HPDE6-E6E7 (cell line): ENCODE results near the gene KLHL8.

Source experiments
- DNase-seq: peaks from one replicate; pipeline ENCODE4 v3.0.0; 2011; ENCODE audit warnings: missing footprints; ENCODE audit errors: extremely low spot score

Gene KLHL8

GRCh38 chr4:87220094-87220822 lies at the start of gene KLHL8:
KLHL8 (minus strand) TSS chr4:87220618; CDS start chr4:87195539, 25,079 bp downstream.
- DNase-seq, result peak; percentile 88

DNA sequence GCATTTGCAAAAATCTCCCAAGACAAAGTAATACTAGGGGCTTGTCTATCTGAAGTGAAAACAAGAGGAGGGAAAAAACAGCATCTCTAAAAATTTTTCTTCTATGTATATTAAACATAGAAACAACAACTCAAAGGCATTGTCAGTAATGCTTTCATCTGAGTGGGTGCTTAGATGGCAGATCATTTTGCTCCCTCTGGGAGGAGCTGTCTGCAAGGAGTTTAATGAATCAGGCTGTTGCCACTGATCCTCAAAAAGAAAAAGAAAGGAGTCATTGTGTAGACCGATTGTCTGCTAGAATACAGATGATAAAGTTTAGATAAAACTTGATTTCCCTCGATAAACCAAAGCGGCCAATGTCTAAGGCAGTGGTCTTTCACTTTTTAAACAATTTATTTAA lies 49.7 kb upstream of the KLHL8 start:
- peak; percentile 48 for DNase-seq

- no peak for DNase-seq
Measured at GRCh38 chr4:87268411-87268810, 48.0 kb upstream of the KLHL8 start.

DNA sequence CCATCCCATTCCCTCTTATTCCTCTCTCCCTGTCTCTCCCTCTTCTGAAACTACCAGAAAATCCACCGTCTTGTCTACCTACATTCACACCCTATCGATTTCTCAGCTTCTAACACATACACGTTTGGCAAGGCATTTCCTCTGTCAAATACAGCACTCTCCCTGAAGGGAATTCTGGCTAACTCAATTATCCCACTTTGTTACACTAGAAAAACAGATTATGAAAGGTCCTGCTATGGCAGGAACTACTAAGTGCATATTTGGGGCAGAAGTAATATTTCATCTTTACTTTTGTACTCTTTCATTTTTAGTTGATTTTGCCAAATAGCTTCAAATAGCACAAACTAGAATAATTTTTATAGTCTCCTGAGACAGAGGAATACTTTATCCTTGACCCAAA lies 46.6 kb upstream of the KLHL8 start:
- no peak for DNase-seq

- DNase-seq, result no peak
Measured at GRCh38 chr4:87262886-87263285, 42.5 kb upstream of the KLHL8 start.

- no peak for DNase-seq
Measured at GRCh38 chr4:87260477-87260876, 40.1 kb upstream of the KLHL8 start.

DNA sequence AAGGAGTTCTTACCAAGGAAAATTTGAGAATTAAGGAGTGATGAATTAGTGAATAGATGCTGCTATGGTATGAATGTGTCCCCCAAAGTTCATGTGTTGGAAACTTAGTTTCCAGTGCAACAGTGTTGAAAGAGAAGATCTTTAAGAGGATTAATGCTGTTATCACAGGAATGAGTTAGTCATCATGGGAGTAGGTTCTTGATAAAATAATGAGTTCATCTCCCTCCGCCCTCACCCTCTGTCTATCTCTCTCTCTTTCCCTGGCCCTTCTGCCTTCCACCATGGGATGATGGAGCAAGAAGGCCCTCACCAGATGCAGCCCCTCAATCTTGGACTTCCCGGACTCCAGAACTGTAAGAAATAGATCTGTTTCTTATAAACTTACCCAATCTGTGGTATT lies 38.3 kb upstream of the KLHL8 start:
- no peak for DNase-seq

DNA sequence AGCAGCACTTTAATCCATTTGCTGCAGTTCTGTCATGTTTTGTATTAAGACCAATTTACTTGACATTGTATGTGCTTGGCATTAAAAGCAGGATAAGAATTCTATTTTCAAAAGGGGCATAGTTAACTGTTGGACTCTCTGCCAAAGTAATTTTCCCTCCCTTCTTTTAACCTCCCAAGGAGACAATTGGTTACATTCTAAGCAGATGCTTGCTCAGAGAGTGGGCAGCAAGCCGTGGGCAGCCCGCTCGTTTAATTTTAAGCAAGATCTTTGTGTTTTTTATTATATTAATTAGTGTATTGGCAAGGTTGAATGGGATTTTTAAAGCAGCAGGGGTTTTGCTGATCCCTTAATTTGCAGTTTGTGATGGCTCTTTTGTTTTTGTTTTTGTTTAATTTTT lies 37.1 kb upstream of the KLHL8 start:
- no peak for DNase-seq

DNA sequence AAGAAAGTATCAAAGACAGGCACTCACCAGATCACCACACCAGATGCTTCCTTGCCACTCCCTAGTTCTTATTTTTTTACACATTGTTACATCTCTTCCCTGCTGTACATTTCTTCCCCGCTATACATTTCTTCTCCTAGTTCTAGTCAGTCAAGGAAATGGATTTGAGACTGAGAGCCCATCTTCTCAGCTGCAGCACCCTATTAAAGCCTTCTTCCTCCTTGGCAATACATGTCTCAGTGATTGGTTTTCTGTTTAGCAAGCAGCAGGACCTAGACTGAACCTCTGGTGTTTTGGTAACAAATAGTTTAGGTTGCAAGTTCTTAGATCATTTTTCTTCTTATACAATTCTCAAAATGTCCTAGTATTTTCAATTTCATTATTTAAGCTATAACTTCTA lies 35.3 kb upstream of the KLHL8 start:
- DNase-seq, result no peak

GRCh38 chr4:87251106-87251505 lies 30.7 kb upstream of the KLHL8 start:
- DNase-seq, result no peak

DNA sequence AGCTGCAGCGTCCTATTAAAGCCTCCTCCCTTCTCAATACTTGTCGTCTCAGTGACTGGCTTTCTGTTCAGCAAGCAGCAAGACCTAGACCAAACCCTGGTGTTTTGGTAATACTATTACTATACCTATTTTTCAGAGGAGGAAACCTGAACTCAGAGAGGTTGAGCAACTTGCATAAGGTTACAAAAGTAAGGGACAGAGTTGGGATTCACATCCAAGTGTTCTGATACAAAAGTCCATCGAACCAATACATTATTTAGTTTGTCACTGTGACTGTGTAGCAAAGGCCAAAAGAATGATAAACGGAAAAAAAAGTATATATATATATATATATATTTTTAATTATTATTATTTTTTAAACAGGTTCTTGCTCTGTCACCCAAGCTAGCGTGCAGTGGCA lies 29.9 kb upstream of the KLHL8 start:
- no peak for DNase-seq

DNA sequence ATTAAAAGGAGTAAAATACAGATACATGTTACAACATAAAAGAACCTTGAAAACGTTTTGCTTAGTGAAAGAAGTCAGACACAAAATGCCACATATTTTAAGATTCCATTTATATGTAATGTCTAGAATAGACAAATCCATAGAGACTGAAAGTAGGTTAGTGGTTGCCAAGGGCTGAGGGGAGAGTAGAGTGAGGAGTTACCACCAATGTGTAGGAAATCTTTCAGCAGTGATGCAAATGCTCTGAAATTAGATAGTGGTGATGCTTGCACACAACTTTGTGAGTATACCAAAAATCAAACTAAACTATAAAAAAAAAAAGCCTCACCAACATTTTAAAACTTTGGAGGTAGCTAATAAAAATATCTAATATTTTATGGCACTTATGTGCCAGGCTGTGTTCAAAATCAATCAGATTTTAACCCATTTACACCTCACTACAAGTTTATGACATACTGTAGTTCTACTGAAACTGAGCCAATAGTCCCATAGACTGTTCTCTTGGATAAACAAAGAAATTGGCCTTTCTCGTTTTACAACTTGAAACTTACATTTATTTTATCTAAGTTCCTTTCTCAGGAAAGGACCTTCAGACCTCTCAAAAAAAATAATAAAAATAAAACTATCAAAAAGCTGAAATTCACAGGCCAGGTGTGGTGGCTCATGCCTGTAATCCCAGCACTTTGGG lies 29.1 kb upstream of the KLHL8 start:
- DNase-seq, result no peak

- no peak for DNase-seq
Measured at GRCh38 chr4:87243426-87244053, 23.1 kb upstream of the KLHL8 start.

DNA sequence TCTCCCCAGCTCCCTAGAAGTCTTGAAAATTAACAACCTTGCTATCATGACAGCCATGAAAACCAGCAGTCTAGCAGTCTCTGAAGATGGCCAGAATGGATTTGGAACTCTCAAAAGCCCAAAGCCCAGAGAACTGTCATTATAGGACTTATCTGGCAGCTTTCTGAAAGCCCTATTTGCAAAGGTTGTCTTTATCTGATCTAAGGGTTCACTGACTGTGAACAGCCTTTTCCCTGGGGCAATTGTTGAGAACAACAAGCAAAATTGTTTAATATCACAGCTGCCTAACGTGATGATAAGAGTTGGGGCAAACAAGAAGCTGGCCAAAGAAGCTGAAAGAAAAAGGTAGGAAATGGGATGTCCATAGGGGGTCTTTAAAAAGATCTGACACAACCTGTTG lies 20.9 kb upstream of the KLHL8 start:
- no peak for DNase-seq

GRCh38 chr4:87240341-87240740 lies 19.9 kb upstream of the KLHL8 start:
- DNase-seq, result no peak

DNA sequence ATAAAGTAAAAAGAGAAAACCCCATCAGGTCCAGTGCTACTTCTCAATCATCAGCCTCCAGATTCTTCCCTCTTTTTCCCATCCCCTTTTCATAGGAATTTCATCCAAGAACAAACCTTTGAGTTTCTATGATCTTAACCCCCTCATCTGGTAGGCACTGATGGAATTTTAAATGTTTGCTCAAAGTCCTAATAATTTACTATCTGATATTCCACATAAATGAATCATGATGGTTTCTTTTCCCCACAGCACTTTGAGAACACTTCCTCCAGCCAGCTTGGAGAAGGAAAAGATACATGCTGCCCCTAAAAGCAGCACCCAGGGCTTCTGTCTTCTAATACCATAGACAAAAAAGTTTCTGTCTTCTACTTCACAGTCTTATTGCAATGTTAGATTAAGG lies 19.4 kb upstream of the KLHL8 start:
- no peak for DNase-seq

GRCh38 chr4:87239194-87239593 lies 18.8 kb upstream of the KLHL8 start:
- DNase-seq, result no peak

- DNase-seq, result no peak
Measured at GRCh38 chr4:87236861-87237260, 16.4 kb upstream of the KLHL8 start.

DNA sequence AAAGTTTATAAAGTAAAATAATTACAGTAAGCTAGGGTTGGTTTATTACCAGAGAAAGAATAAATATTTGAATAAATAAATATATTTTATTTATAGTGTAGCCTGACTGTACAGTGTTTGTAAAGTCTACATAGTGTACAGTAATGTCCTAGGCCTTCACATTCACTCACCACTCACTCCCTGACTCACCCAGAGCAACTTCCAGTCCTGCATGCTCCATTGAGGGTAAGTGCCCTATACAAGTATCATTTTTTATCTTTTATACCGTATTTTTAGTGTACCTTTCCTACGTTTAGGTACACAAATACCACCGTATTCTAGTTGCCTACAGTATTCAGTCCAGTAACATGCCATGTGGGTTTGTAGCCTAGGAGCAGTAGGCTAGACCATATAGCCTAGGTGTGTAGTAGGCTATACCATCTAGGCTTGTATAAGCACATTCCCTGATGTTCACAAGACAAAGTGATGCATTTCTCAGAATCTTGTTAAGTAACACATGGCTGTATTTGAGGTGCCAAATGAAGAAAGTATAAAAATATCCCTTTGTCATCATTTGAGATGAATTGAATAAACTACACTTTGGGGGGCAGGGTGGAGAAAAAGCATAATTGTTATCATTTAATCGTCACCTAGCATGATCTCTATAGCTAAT lies 14.7 kb upstream of the KLHL8 start:
- no peak for DNase-seq

DNA sequence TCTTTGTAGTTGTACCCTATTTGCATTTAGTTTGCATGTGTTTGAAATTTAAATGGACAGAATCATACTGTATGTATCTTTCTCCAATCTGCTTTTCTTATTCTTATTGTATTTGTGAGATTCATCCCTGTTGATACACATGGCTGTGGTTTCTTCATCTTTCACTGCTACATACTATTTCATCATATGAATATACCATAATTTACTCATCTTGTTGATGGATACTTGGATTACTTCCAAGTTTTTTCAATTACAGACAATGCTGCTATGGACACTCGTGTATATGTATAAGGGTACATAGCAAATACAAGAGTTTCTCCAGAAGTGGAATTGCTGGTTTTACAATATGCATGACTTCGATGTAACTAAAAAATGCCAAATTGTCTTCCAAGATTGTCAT lies 11.8 kb upstream of the KLHL8 start:
- no peak for DNase-seq

DNA sequence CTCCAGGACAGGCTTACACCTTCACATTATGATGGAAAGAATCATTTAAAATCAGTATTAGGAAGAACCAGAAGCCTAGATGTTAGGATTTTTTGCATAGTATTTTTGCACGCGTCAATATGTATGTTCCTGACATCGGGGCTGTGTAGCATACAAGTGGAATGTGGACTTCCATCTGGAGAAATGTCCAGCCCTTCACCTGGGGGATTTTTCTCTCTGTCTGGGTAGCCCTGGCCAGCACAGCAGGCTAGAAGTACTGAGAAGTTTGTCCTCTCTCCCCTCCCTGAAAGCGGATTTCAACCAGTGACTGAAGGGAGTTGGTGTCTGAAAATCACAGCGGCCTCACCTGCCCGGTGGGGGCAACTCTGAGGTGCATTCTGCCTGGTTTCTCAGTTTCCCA lies 10.4 kb upstream of the KLHL8 start:
- no peak for DNase-seq

GRCh38 chr4:87229979-87230378 lies 9.6 kb upstream of the KLHL8 start:
- DNase-seq, result no peak
